K562 (cell line): ENCODE data around the gene DDOST. TPM values are rescaled to one million over a fixed set of nuclear protein-coding genes. Genes with fewer than 3 reads are reported as not detected.

Experiments
- ATAC-seq: fragments of 200-7000 bp; cut with Tn5 transposase; 3 replicates; pipeline ENCODE4 v1.9.1; 2020; ENCODE audit warnings: moderate library complexity
- BruUV-seq: library from RNA; stranded (reverse); fragments of 400-500 nt; replicated peaks from 2 replicates; lab custom pipeline; 2021; lab: Mats Ljungman, UMichigan
- CTCF ChIA-PET: fragments of 300-600 bp; formaldehyde crosslinking; extraction: SDS; loops from one replicate; lab custom pipeline; 2021; ENCODE audit warnings: low intra/inter-chr PET ratio; lab: Yijun Ruan, JAX
- POLR2A ChIA-PET: fragments of 300-600, 350-650 bp; sonication (Branson Sonifier 250); formaldehyde crosslinking; extraction: SDS; loops from one replicate; lab custom pipeline; 2021; ENCODE audit warnings: antibody characterized with exemption, inconsistent platforms; lab: Yijun Ruan, JAX
- DNase-seq, 4 experiments: peaks; one replicate each; pipeline versions ENCODE4 v3.0.0 to v3.0.0-alpha.2; 2011 to 2018; ENCODE audit warnings: low spot score in 3 of 4, mixed read lengths in 3 of 4; ENCODE audit errors: extremely low read depth in 1 of 4
- FAIRE-seq: peaks from 2 replicates; lab custom pipeline; 2011; peaks lifted over from hg19 to GRCh38; lab: Jason Lieb, UNC
- H2AFZ ChIP-seq: 2 replicates; pipeline ENCODE4 v1.6.0; 2011; ENCODE audit warnings: low read depth, low read length, control low read depth, inconsistent platforms
- H3K27ac ChIP-seq: fragments of 200-600 bp; 3 replicates; pipeline ENCODE4 v1.8.0; 2011; ENCODE audit warnings: low read depth, mild to moderate bottlenecking, control low read depth, inconsistent platforms, low read length, moderate library complexity, mixed read lengths; ENCODE audit errors: extremely low read depth
- H3K27me3 ChIP-seq, 2 experiments: fragments of 300-600 bp in 1 of 2; 2 replicates in 1 of 2; 3 replicates in 1 of 2; pipeline versions ENCODE4 v1.6.0 to v1.8.0; 2011; ENCODE audit warnings: inconsistent platforms in 2 of 2, low read length in 2 of 2, mild to moderate bottlenecking in 1 of 2, mixed read lengths in 1 of 2, moderate library complexity in 1 of 2; ENCODE audit not compliant: control insufficient read depth in 2 of 2, insufficient read depth in 2 of 2
- H3K36me3 ChIP-seq: fragments of 300-600 bp; 3 replicates; pipeline ENCODE4 v1.8.0; 2011; ENCODE audit warnings: mild to moderate bottlenecking, low read length, inconsistent platforms; ENCODE audit not compliant: control insufficient read depth, insufficient read depth
- H3K4me1 ChIP-seq, 2 experiments: fragments of 200-600 bp in 1 of 2; replicated peaks in 1 of 2; 2 replicates in 1 of 2; 3 replicates in 1 of 2; pipeline versions ENCODE4 v1.5.1 to v1.8.0; 2011; ENCODE audit warnings: inconsistent platforms in 2 of 2, low read length in 2 of 2, mild to moderate bottlenecking in 1 of 2, mixed read lengths in 1 of 2, moderate library complexity in 1 of 2; ENCODE audit not compliant: control insufficient read depth in 2 of 2, insufficient read depth in 2 of 2
- H3K4me2 ChIP-seq: 2 replicates; pipeline ENCODE4 v1.6.1; 2011; ENCODE audit warnings: low read length, control low read depth, inconsistent platforms, mixed read lengths; ENCODE audit not compliant: insufficient read depth
- H3K4me3 ChIP-seq: fragments of 200-600 bp; sonication (generic), shearing (Covaris generic); 2 replicates; pipeline ENCODE4 v1.5.1; 2016; ENCODE audit warnings: control low read depth, inconsistent platforms
- H3K79me2 ChIP-seq: fragments of 200-600 bp; 3 replicates; pipeline ENCODE4 v1.8.0; 2011; ENCODE audit warnings: low read length, inconsistent platforms; ENCODE audit not compliant: control insufficient read depth, insufficient read depth
- H3K9ac ChIP-seq, 2 experiments: 2 replicates each; pipeline versions ENCODE4 v1.6.0 to v1.6.1; 2011; ENCODE audit warnings: low read depth in 2 of 2, low read length in 2 of 2, control low read depth in 1 of 2, inconsistent platforms in 1 of 2, mild to moderate bottlenecking in 1 of 2, mixed read lengths in 1 of 2; ENCODE audit not compliant: insufficient read depth in 1 of 2
- H3K9me1 ChIP-seq: one replicate; pipeline ENCODE4 v1.6.0; 2011; ENCODE audit warnings: inconsistent platforms, mild to moderate bottlenecking, low read length, moderate library complexity; ENCODE audit not compliant: control insufficient read depth, insufficient read depth
- H3K9me3 ChIP-seq: replicated peaks from 2 replicates; pipeline ENCODE4 v1.5.1; 2011; ENCODE audit warnings: low read depth, low read length, inconsistent platforms; ENCODE audit not compliant: control insufficient read depth, insufficient read depth
- H4K20me1 ChIP-seq: replicated peaks from 2 replicates; pipeline ENCODE4 v1.6.1; 2011; ENCODE audit warnings: low read length, inconsistent platforms, mixed read lengths; ENCODE audit not compliant: control insufficient read depth, insufficient read depth
- ATF7 ChIP-seq: fragments of 450-650 bp; IDR thresholded peaks from 2 replicates; pipeline ENCODE4 v1.7.1; 2014; ENCODE audit warnings: mild to moderate bottlenecking, moderate library complexity
- CEBPB ChIP-seq: fragments of 450-650 bp; IDR thresholded peaks from 2 replicates; pipeline ENCODE4 v1.6.1; 2016; ENCODE audit warnings: missing genetic modification characterization, missing compliant biosample characterization
- CTBP1 ChIP-seq: fragments of 450-650 bp; IDR thresholded peaks from 2 replicates; pipeline ENCODE4 v1.6.1; 2016; ENCODE audit warnings: borderline replicate concordance
- MECOM ChIP-seq: fragments of 250-450 bp; sonication (Bioruptor Pico); IDR thresholded peaks from 2 replicates; pipeline ENCODE4 v1.8.0; 2022; ENCODE audit warnings: inconsistent platforms
- MEF2D ChIP-seq: conservative IDR thresholded peaks from 2 replicates; pipeline ENCODE4 v1.6.1; 2016; ENCODE audit warnings: low read depth, missing genetic modification characterization, missing compliant biosample characterization
- RAD21 ChIP-seq, 2 experiments: fragments of 250-450 bp in 1 of 2; fragments of 450-650 bp in 1 of 2; sonication (Bioruptor Pico) in 1 of 2; formaldehyde crosslinking in 1 of 2; IDR thresholded peaks in 1 of 2; conservative IDR thresholded peaks in 1 of 2; 2 replicates each; pipeline versions ENCODE4 v1.4.0 to v1.8.0; 2020 to 2022; ENCODE audit warnings: mild to moderate bottlenecking in 2 of 2, moderate library complexity in 1 of 2
- SMC3 ChIP-seq: conservative IDR thresholded peaks from 2 replicates; pipeline ENCODE4 v1.6.1; 2011; ENCODE audit warnings: low read depth, low read length, improper control_type of control experiment; ENCODE audit not compliant: insufficient read depth
- TRIM24 ChIP-seq, 2 experiments: fragments of 450-650 bp; IDR thresholded peaks; 2 replicates each; pipeline ENCODE4 v1.6.1; 2016
- ZNF24 ChIP-seq: fragments of 450-650 bp; IDR thresholded peaks from 2 replicates; pipeline ENCODE4 v1.6.1; 2016
- ZNF384 ChIP-seq: IDR thresholded peaks from 2 replicates; pipeline ENCODE4 v1.6.1; 2012; ENCODE audit warnings: low read depth, low read length, improper control_type of control experiment
- ZNF512 ChIP-seq: IDR thresholded peaks from 2 replicates; pipeline ENCODE4 v1.6.1; 2016; ENCODE audit warnings: missing genetic modification characterization, missing compliant biosample characterization
- ZNF830 ChIP-seq: fragments of 250-450 bp; sonication (Bioruptor Pico); IDR thresholded peaks from 2 replicates; pipeline ENCODE4 v1.5.0; 2021; ENCODE audit warnings: mild to moderate bottlenecking
- WGBS: fragments of 100-300 bp; shearing (Covaris generic); methylation state at CpG from one replicate; pipeline ENCODE4 v1.1.6; 2016; ENCODE audit warnings: low coverage, mixed read lengths; ENCODE audit not compliant: insufficient coverage; ENCODE audit errors: missing lambda C conversion rate; 5-methylcytosine and 5-hydroxymethylcytosine counted together
- in situ Hi-C: fragments of 300-500 bp; cut with MboI; formaldehyde crosslinking; loops from 4 replicates; pipeline ENCODE4 v1.15.0; 2018; ENCODE audit warnings: inconsistent platforms, mixed read lengths
- intact Hi-C: fragments of 100-400 bp; cut with micrococcal nuclease; formaldehyde crosslinking; loops from 2 replicates; pipeline ENCODE4 v1.14.2; 2022
- polyA plus RNA-seq, 8 experiments: library from polyadenylated mRNA; depleted of rRNA in 4 of 8; stranded (reverse) in 5 of 8; unstranded in 3 of 8; fragments of >200 nt; fragmentation: Nextera tagmentation in 2 of 8; fragmentation: Illumina TruSeq in 1 of 8; extraction: Ambion mirVana in 2 of 8; extraction: Trizol in 1 of 8; gene quantifications; 2 replicates each; pipeline versions ENCODE4 v1.2.1 to v1.2.3, GENCODE V29; 2011 to 2014; ENCODE audit warnings: inconsistent platforms in 1 of 8, missing spikeins in 1 of 8
- total RNA-seq, 7 experiments: library from RNA; depleted of rRNA in 6 of 7; stranded (reverse); fragments of >200 nt in 6 of 7; fragmentation: Illumina TruSeq in 2 of 7; extraction: Trizol in 2 of 7; gene quantifications; 2 replicates each; pipeline versions ENCODE4 v1.2.1 to v1.2.3, GENCODE V29; 2011 to 2021; ENCODE audit warnings: low replicate concordance in 1 of 7
- TF ChIP-seq, protein P1 (sequence below): fragments of 450-650 bp; IDR thresholded peaks from 2 replicates; pipeline ENCODE4 v1.6.1; 2017; ENCODE audit warnings: antibody characterized with exemption, mild to moderate bottlenecking
- TF ChIP-seq, protein P2 (sequence below): sonication (generic); formaldehyde crosslinking; IDR thresholded peaks from 2 replicates; pipeline ENCODE4 v1.8.0; 2023; ENCODE audit warnings: mild to moderate bottlenecking, missing genetic modification reagents

Gene DDOST
- total and polyA plus RNA-seq, 9 of the 15 experiments (the other 6 are each of a cell fraction or from before 2014, with no cell fraction given) = 173 to 306 (median 222) TPM

DNA sequence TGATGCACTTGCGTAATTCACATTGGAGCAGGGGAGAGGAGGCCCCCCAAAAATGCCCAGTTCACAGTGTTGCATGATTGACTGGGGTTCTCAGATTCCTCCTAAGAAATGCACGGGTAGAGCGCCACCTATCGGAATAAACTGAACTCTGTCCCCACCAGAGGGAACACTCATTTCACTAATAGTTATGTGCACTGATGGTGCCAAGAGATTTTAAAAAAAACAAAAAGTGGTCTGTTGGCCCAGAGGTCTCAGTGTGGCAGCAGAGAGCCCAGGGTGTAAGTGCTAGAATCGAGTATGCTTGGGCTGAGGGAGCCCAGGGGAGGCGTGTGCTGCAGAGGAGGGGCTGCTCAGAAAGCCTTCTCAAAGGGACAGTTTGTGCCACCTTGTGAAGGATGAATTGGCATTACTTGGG lies 21.0 kb downstream of the DDOST start:
- CTCF ChIA-PET = interaction anchor here (0.6 to 3.4 kb wide), 4 partner anchors 19 to 119 kb away, joined by 3 to 35 read pairs (median 10); no protein-coding TSS in a partner anchor
- peak; percentile 87 for FAIRE-seq
- TF ChIP-seq ZNF24 = 0 out of 2 replicates have a peak, but pooled peaks have one; percentile 14
- no peak for TF ChIP-seq MEF2D (tag)
- peak; percentile 79 to 86 for TF ChIP-seq RAD21 (CRISPR knock-in tag; conservative IDR thresholded peaks at IDR 0.05 in 1 of 2, IDR thresholded peaks at IDR 0.05 in 1 of 2)
- TF ChIP-seq CTBP1 = 0 out of 2 replicates have a peak, but pooled peaks have one; percentile 20
- TF ChIP-seq SMC3 = peak; percentile 70
- TF ChIP-seq ATF7 = peak; percentile 23; the same call in 1 of the 2 replicates
- TF ChIP-seq, protein P1, sequence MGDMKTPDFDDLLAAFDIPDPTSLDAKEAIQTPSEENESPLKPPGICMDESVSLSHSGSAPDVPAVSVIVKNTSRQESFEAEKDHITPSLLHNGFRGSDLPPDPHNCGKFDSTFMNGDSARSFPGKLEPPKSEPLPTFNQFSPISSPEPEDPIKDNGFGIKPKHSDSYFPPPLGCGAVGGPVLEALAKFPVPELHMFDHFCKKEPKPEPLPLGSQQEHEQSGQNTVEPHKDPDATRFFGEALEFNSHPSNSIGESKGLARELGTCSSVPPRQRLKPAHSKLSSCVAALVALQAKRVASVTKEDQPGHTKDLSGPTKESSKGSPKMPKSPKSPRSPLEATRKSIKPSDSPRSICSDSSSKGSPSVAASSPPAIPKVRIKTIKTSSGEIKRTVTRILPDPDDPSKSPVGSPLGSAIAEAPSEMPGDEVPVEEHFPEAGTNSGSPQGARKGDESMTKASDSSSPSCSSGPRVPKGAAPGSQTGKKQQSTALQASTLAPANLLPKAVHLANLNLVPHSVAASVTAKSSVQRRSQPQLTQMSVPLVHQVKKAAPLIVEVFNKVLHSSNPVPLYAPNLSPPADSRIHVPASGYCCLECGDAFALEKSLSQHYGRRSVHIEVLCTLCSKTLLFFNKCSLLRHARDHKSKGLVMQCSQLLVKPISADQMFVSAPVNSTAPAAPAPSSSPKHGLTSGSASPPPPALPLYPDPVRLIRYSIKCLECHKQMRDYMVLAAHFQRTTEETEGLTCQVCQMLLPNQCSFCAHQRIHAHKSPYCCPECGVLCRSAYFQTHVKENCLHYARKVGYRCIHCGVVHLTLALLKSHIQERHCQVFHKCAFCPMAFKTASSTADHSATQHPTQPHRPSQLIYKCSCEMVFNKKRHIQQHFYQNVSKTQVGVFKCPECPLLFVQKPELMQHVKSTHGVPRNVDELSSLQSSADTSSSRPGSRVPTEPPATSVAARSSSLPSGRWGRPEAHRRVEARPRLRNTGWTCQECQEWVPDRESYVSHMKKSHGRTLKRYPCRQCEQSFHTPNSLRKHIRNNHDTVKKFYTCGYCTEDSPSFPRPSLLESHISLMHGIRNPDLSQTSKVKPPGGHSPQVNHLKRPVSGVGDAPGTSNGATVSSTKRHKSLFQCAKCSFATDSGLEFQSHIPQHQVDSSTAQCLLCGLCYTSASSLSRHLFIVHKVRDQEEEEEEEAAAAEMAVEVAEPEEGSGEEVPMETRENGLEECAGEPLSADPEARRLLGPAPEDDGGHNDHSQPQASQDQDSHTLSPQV = no peak
- TF ChIP-seq TRIM24 (IDR thresholded peaks at IDR 0.05) = no peak
- peak; percentile 36; the same call in 1 of the 2 replicates for TF ChIP-seq CEBPB (tag)
- TF ChIP-seq MECOM (CRISPR knock-in tag) = peak; percentile 25; the same call in 1 of the 2 replicates
- TF ChIP-seq, protein P2, sequence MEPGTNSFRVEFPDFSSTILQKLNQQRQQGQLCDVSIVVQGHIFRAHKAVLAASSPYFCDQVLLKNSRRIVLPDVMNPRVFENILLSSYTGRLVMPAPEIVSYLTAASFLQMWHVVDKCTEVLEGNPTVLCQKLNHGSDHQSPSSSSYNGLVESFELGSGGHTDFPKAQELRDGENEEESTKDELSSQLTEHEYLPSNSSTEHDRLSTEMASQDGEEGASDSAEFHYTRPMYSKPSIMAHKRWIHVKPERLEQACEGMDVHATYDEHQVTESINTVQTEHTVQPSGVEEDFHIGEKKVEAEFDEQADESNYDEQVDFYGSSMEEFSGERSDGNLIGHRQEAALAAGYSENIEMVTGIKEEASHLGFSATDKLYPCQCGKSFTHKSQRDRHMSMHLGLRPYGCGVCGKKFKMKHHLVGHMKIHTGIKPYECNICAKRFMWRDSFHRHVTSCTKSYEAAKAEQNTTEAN (CRISPR knock-in tag) = no peak
- no peak for TF ChIP-seq ZNF830 (CRISPR knock-in tag)
- TF ChIP-seq ZNF384 = peak; percentile 64
- no peak for TF ChIP-seq ZNF512

More for the DNA sequence above, 21.0 kb downstream of the DDOST start:
- Histone ChIP-seq H3K79me2 (no peaks in the 10 kb centered on the region), H3K4me2 (no peak overlapping the region), H3K9me1 (no peaks in the 10 kb centered on the region), H3K9me3 (no peaks in the 10 kb centered on the region), H3K27me3 (peaks cover 2 to 10% of the 10 kb centered on the region in 2 experiments; a peak in 3 of 5 replicates), H4K20me1 (peaks cover 16% of the 10 kb centered on the region), H3K4me1 (peaks cover 0 to 8% of the 10 kb centered on the region in 2 experiments; a peak in 2 of 5 replicates), H3K4me3 (no peak overlapping the region), H3K9ac (no peak overlapping the region), H2AFZ (no peak overlapping the region), H3K36me3 (no peaks in the 10 kb centered on the region), H3K27ac (no peak overlapping the region)
- POLR2A ChIA-PET = interaction anchor here (0.7 kb wide), 1 partner anchor 946 kb away, joined by 3 read pairs; no protein-coding TSS in a partner anchor
- ATAC-seq (peak; percentile 90), DNase-seq (peak; percentile 70 to 78 (median 74))
- no TSS peak for BruUV-seq
- 14% methylated on average over 6 of the region's 6 CpGs for WGBS
- in situ Hi-C loops = no loop called here
- intact Hi-C loops = loop anchor here (1.0 kb wide), 2 partner anchors 65 to 118 kb away; no protein-coding TSS in a partner anchor
